ENCODE data around the gene ANKS3. TPM values are rescaled to one million over a fixed set of nuclear protein-coding genes. Genes with fewer than 3 reads are reported as not detected.

Gene ANKS3
- total RNA-seq (2014; rRNA removed; shearing (Covaris generic)): 12.8 and 18.0 TPM in 2 replicates

GRCh38 chr16:4734063-4734729, at the start of gene ANKS3, which contains the start of gene DNAAF8:
ANKS3 (minus strand) TSS chr16:4734271; CDS start chr16:4730149, 4,122 bp downstream.
DNAAF8 (plus strand) TSS chr16:4734537; CDS start chr16:4736515, 1,978 bp downstream.
- DNase-seq (ENCODE audit: low spot score): peak; percentile 99
- in situ Hi-C loops (cut with HindIII; ENCODE audit: low sequenced_read_pairs): no loop called here

- in situ Hi-C loops (cut with HindIII; ENCODE audit: low sequenced_read_pairs): no loop called here
- DNase-seq (ENCODE audit: low spot score): no peak
These were observed 49.3 kb upstream of the ANKS3 start for GRCh38 chr16:4783251-4783950.

GRCh38 chr16:4780235-4780634, 46.2 kb upstream of the ANKS3 start:
- in situ Hi-C loops (cut with HindIII; ENCODE audit: low sequenced_read_pairs): no loop called here
- DNase-seq (ENCODE audit: low spot score): no peak

GRCh38 chr16:4778050-4778392, 44.0 kb upstream of the ANKS3 start:
- in situ Hi-C loops (cut with HindIII; ENCODE audit: low sequenced_read_pairs): no loop called here
- no peak for DNase-seq (ENCODE audit: low spot score)

- in situ Hi-C loops (cut with HindIII; ENCODE audit: low sequenced_read_pairs): no loop called here
- no peak for DNase-seq (ENCODE audit: low spot score)
These were observed 43.4 kb upstream of the ANKS3 start for GRCh38 chr16:4777339-4778049.

GRCh38 chr16:4776141-4776705, 42.2 kb upstream of the ANKS3 start:
- in situ Hi-C loops (cut with HindIII; ENCODE audit: low sequenced_read_pairs): no loop called here
- DNase-seq (ENCODE audit: low spot score): no peak

GRCh38 chr16:4775005-4775404, 40.9 kb upstream of the ANKS3 start:
- no peak for DNase-seq (ENCODE audit: low spot score)
- in situ Hi-C loops (cut with HindIII; ENCODE audit: low sequenced_read_pairs): no loop called here

GRCh38 chr16:4772351-4772750, 38.3 kb upstream of the ANKS3 start:
- no peak for DNase-seq (ENCODE audit: low spot score)
- in situ Hi-C loops (cut with HindIII; ENCODE audit: low sequenced_read_pairs): no loop called here

GRCh38 chr16:4771646-4772045, 37.6 kb upstream of the ANKS3 start:
- DNase-seq (ENCODE audit: low spot score): no peak
- in situ Hi-C loops (cut with HindIII; ENCODE audit: low sequenced_read_pairs): no loop called here

GRCh38 chr16:4769306-4769638, 35.2 kb upstream of the ANKS3 start:
- in situ Hi-C loops (cut with HindIII; ENCODE audit: low sequenced_read_pairs): no loop called here
- DNase-seq (ENCODE audit: low spot score): peak; percentile 7

- in situ Hi-C loops (cut with HindIII; ENCODE audit: low sequenced_read_pairs): no loop called here
- peak; percentile 95 for DNase-seq (ENCODE audit: low spot score)
These were observed 34.7 kb upstream of the ANKS3 start for GRCh38 chr16:4768549-4769305.

- in situ Hi-C loops (cut with HindIII; ENCODE audit: low sequenced_read_pairs): no loop called here
- DNase-seq (ENCODE audit: low spot score): peak; percentile 7
These were observed 33.9 kb upstream of the ANKS3 start for GRCh38 chr16:4767872-4768548.

- in situ Hi-C loops (cut with HindIII; ENCODE audit: low sequenced_read_pairs): no loop called here
- DNase-seq (ENCODE audit: low spot score): peak; percentile 97
These were observed 33.0 kb upstream of the ANKS3 start, which contains the start of gene ZNF500 for GRCh38 chr16:4766875-4767628. ZNF500 (minus strand) TSS chr16:4767162; CDS start chr16:4765978, 1,184 bp downstream.

- no peak for DNase-seq (ENCODE audit: low spot score)
- in situ Hi-C loops (cut with HindIII; ENCODE audit: low sequenced_read_pairs): no loop called here
These were observed 31.7 kb upstream of the ANKS3 start for GRCh38 chr16:4765511-4766474.

- in situ Hi-C loops (cut with HindIII; ENCODE audit: low sequenced_read_pairs): no loop called here
- DNase-seq (ENCODE audit: low spot score): no peak
These were observed 29.7 kb upstream of the ANKS3 start for GRCh38 chr16:4763791-4764190.

- in situ Hi-C loops (cut with HindIII; ENCODE audit: low sequenced_read_pairs): no loop called here
- no peak for DNase-seq (ENCODE audit: low spot score)
These were observed 28.1 kb upstream of the ANKS3 start for GRCh38 chr16:4762205-4762604.

All from G401 (cell line).